Mononuclear cell (primary cell): Measurements from ENCODE around the gene MYH7. TPM values are rescaled to one million over a fixed set of nuclear protein-coding genes. Genes with fewer than 3 reads are reported as not detected.
"Not testable (repeated sequence)": the region's sequence is repeated elsewhere in the genome, so short reads cannot be mapped to it uniquely, and the experiment has no call there.

Experiments used
- H3K27me3 ChIP-seq: 2 replicates; pipeline ENCODE4 v1.6.0; 2011; ENCODE audit warnings: low read length, control low read depth; ENCODE audit not compliant: insufficient read depth
- H3K4me1 ChIP-seq: 2 replicates; pipeline ENCODE4 v1.5.1; 2011; ENCODE audit warnings: mild to moderate bottlenecking, low read length, control low read depth; ENCODE audit not compliant: insufficient read depth
- H3K4me3 ChIP-seq: 2 replicates; pipeline ENCODE4 v1.5.1; 2011; ENCODE audit warnings: mild to moderate bottlenecking, low read length, moderate library complexity
- H3K9me3 ChIP-seq: 2 replicates; pipeline ENCODE4 v1.5.1; 2011; ENCODE audit warnings: low read depth, mild to moderate bottlenecking, control low read depth, low read length
- total RNA-seq: library from RNA; depleted of rRNA; stranded (reverse); fragments of >200 nt; gene quantifications from one replicate; pipeline ENCODE4 v1.2.3, GENCODE V29; 2012

MYH7 gene
- total RNA-seq, 1 donor: not detected

DNA sequence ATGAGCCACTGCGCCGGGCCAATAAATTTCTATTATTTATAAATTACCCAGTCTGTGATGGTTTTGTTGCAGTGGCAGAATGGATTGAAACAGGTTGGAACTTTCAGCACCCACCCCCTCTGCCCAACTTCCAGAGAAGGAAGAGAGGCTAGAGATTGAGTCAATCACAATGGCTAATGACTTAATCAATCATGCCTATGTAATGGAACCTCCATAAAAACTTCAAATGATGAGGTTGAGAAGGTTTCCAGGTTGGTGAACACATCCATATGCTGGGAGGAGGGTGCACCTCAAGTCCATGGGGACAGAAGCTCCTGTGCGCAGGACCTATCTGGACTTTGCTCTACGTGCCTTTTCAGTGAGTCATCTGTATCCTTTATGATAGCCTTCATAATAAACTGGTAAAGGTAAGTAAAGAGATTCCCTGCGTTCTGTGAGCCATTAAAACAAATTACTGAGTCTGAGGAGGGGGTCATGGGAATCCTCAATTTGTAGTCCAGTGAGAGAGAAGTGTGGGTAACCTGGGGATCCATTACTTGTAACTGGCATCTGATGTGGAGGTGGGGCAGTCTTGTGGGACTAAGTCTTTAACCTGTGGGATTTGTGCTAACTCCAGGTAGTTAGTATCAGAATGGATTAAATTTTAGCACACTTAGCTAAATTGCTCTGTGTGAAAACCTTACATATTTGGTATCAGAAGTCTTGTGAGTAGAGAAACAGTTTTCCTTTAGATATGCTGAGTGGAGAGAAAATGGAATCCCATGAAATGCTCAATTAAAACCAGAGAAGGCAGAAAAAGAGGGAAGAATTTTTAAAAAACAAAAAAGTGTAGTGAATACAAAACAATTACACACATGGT lies 22.4 kb upstream of the MYH7 start:
- H3K9me3 ChIP-seq: no peaks in the 10 kb centered on the region
- no peak overlapping the region for H3K4me3 ChIP-seq
- no peaks in the 10 kb centered on the region for H3K4me1 ChIP-seq
- H3K27me3 ChIP-seq: peaks cover 25% of the 10 kb centered on the region

DNA sequence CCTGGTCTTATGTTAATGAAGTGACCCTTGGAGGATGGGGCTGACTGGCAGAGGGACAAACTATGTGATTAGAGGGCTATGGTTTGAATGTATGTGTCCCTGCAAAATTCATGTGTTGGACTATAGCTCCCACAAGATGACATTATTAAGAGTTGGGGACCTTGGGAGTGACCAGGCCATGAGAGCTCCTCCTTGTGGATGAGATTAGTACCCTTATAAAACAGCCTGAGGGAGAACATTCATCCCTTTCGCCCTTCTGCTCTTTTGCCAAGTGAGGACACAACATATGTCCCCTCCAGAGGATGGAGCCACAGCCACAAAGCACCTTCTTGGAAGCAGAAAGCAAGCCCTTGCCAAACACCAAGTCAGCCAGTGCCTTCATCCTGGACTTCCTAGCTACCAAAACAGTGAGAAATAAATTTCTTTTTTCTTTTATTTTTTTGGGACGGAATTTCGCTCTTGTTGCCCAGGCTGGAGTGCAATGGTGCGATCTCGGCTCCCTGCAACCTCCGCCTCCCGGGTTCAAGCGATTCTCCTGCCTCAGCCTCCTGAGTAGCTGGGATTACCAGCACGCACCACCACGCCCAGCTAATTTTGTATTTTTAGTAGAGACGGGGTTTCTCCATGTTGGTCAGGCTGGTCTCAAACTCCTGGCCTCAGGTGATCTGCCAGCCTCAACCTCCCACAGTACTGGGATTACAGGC lies 21.6 kb upstream of the MYH7 start:
- H3K4me1 ChIP-seq, H3K9me3 ChIP-seq, H3K4me3 ChIP-seq: not testable (repeated sequence)
- H3K27me3 ChIP-seq: peaks cover 30% of the 10 kb centered on the region

DNA sequence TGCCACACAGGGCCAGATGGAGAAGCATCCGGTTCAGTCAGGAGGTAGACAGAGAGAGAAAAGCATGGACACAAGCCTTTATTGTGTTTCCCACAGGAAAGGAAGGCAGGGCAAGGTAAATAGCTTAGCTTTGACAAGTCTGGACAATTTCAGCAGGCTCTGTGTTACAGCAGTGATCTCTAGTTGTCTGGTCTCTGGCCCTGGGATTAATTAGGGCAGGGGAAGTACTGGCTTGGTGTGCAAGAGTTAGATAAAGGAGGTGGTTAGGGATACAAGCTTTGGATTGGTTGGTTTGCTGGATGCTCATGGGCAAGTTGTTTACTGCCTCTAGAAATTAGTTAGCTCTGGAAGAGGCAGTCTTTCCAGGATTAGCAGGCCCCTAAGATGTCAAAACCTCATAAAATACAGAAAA lies 19.0 kb upstream of the MYH7 start:
- no peaks in the 10 kb centered on the region for H3K4me1 ChIP-seq
- H3K9me3 ChIP-seq: no peaks in the 10 kb centered on the region
- peaks cover 43% of the 10 kb centered on the region for H3K27me3 ChIP-seq
- H3K4me3 ChIP-seq: no peak overlapping the region

DNA sequence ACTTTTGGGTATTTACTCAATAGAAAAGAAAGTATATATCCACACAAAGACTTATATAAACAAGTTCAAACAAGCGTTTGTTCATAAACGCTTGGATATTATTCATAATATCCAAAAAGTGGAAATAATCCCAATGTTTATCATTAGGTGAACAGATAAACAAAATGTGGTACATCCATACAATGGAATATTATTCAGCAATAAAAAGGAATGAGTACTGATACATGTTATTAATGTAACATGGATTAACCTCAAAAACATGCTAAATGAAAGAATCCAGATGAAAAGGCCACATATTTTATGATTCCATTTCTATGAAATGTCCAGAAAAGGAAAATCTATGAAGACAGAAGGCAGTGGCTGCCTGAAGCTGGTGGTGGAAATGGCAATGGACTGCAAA lies 16.8 kb upstream of the MYH7 start:
- Histone ChIP-seq H3K4me1 (no peaks in the 10 kb centered on the region), H3K9me3 (no peaks in the 10 kb centered on the region), H3K4me3 (no peak overlapping the region), H3K27me3 (peaks cover 35% of the 10 kb centered on the region)

DNA sequence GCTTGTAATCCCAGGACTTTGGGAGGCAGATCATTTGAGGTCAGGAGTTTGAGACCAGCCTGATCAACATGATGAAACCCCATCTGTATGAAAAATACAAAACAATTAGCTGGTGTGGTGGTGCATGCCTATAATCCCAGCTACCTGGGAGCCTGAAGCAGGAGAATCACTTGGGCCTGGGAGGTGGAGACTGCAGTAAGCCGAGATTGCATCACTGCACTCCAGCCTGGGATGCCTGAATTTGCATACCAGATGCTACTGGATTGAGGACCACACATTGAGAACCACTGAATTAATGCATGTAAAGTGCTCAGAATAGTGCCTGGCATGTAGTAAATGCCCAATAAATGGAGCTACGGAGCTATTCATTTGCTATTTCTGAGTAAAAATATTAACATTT lies 14.9 kb upstream of the MYH7 start:
- H3K4me3 ChIP-seq: no peak overlapping the region
- H3K4me1 ChIP-seq: no peaks in the 10 kb centered on the region
- no peaks in the 10 kb centered on the region for H3K9me3 ChIP-seq
- H3K27me3 ChIP-seq: peaks cover 35% of the 10 kb centered on the region

DNA sequence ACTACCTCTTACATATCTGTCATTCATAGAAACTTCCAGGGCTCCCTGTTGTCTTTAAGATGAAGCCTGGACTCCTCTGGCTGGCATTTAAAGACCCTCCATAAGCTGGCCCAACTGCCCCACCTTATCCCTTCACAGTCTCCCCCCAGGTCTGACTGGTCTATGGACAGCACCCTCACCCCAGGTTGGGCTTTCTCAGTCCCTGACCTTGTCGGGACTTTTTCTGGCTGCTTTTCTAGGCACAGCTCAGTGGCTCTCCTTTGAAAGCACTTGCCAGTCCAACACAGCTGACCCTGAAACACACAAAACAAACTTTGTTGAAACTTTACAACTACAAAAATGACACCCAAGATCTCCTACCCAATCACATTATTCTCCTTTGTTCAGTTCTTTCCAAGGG lies 13.9 kb upstream of the MYH7 start:
- Histone ChIP-seq H3K9me3 (no peaks in the 10 kb centered on the region), H3K4me1 (no peaks in the 10 kb centered on the region), H3K4me3 (no peak overlapping the region), H3K27me3 (peaks cover 29% of the 10 kb centered on the region)

DNA sequence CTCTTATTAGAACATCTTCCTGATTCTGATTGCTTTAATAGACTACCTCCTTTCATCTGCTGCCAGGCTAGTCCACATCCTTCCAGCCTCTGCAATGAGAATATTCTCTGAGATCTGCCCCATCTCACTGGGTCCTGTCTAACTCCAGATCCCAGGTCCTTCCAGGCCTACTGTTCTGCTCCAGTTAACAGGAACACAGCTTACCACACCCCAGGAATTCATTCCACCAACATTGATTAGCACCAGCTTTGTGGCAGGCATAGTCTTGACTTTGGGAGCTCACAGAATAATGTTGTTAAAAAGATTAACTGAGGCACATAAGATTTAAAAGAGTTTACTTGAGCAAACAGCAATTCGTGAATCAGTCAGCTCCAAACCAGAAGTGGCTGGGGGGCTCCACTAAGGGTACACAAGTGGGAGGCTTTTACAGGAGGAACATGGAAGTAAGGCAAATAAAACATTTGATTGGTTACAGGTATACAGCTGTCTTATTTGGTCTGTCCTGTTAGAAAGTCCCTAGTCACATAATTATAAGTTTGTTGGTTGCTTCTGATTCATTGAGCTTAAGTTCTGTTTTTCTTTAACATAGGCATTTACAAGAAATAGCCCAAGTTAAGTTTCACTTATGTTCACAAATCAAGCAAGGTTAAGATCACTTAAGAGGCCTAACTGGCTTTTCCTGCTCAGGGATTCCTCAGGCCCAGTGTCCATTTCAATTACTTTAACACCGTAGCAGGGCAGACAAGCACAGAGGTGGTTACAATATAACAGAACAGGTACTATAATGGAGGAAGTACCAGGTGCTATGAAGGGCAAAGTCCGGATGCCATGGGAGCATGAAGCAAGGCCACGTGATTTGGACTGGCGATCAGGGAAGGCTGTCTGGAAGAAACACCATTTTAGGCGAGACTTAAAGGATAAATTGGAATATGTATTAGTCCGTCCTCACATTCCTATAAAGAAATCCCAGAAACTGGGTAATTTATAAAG lies 12.2 kb upstream of the MYH7 start:
- Histone ChIP-seq H3K4me3 (no peak overlapping the region), H3K9me3 (no peaks in the 10 kb centered on the region), H3K4me1 (no peaks in the 10 kb centered on the region), H3K27me3 (peaks cover 18% of the 10 kb centered on the region)

DNA sequence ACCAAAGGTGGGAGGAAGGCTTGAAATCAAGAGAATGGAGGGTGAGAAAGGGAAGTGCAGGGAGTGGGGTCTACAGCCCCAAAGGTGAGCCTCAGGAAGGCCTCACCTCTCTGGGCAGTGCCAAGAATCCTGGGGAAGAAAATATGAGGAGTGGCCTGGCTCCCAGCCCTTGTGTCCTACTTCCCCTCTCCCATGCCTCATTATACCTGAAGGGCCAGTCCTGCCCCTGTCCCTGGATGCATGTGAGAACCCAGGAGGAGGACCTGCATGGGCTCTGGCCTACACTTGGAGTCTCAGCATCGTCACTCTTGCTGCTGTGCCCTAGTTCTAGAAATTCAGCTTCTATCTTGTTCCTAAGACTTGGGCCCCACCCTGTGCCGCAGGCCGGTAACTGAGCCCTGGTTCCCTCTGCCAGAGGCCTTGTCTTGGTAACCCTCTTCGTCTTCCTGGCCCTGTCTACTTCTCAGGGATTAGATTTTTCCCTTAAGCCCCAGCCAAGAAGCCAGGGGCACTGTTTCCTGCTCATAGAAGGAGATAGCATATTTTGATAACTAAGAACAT lies 10.9 kb upstream of the MYH7 start:
- H3K4me3 ChIP-seq: no peak overlapping the region
- no peaks in the 10 kb centered on the region for H3K4me1 ChIP-seq
- peaks cover 9% of the 10 kb centered on the region for H3K27me3 ChIP-seq
- H3K9me3 ChIP-seq: no peaks in the 10 kb centered on the region

DNA sequence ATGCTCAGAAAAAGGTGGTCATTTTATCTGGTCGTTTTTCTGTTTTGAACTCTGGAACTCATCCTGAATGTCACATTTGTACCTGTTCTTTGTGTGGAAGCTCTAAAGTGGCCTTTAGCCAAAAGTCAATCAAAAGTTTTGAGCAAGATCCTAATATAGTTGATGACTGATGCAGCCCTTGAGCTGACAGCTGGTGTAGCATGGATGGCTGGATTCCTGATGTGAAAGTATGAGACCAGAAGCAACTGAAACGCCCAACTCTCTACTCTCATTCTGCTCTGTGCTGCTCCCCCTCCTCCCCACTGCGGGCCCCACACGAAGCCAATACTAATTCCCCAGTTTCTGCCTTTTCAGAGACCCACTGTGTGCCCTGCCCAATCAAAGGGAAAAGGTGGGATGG lies 10.3 kb upstream of the MYH7 start:
- H3K27me3 ChIP-seq: peaks cover 6% of the 10 kb centered on the region
- no peak overlapping the region for H3K4me3 ChIP-seq
- H3K4me1 ChIP-seq: no peaks in the 10 kb centered on the region
- H3K9me3 ChIP-seq: no peaks in the 10 kb centered on the region

DNA sequence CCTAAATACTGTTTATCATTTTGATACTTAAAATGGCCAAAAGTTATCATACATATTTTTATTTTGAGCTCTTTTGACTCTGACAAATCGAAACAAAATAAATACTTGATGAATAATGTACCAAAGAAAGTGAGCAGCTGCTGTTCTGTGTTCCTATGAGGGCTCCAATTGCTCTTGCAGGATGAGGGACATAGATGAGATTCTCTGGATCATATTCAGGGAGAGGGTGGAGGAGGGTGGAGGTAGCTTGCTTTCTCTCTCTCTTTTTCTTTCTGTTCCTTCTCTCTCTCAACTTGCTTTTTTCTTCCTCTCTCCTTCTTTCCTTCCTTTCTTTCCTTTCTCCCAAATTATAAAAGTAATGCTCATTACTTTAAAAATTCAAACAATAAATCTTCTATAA lies 8.9 kb upstream of the MYH7 start:
- Histone ChIP-seq H3K4me1 (no peaks in the 10 kb centered on the region), H3K27me3 (no peaks in the 10 kb centered on the region), H3K9me3 (no peaks in the 10 kb centered on the region), H3K4me3 (no peak overlapping the region)

DNA sequence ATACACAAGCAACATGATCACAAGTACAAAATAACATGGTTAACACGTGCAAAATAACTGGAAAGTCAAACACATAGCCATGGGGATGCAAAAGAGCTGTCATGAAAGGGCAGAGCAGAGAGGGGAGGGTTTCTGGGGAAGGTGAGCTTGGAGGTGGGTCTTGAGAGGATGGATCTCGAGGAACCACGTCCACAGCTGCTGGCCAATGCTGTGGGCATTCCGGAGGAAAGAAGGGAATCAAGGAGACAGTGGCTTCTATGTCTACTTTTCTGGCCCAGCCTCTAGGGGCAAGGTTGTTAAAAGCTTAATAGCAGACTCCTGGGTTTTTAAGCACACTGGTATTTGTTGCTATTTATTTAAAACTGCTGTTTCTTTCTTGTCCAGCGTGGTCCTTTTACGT lies 8.4 kb upstream of the MYH7 start:
- H3K9me3 ChIP-seq: no peaks in the 10 kb centered on the region
- H3K27me3 ChIP-seq: no peaks in the 10 kb centered on the region
- no peaks in the 10 kb centered on the region for H3K4me1 ChIP-seq
- H3K4me3 ChIP-seq: no peak overlapping the region

DNA sequence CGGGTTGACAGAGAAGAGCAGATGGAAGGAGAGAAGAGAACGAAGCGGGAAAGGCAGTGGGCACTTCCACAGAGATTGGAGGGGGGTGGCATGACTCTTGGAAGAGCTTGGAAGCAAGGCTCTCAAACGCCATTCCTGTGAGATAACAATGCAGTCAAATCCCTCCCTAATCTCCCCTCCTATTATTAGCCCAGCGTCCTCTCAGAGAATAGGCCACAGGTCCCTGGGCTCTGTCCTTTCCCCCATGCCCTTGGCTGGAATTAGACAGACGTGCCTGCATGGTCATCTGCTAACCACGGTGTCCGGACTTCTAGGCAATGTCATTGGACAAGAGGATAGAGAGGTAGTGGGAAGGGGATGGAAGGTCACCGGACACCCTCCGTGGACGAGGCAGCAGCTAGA lies 8.0 kb upstream of the MYH7 start:
- Histone ChIP-seq H3K9me3 (no peaks in the 10 kb centered on the region), H3K27me3 (no peaks in the 10 kb centered on the region), H3K4me3 (no peak overlapping the region), H3K4me1 (no peaks in the 10 kb centered on the region)

DNA sequence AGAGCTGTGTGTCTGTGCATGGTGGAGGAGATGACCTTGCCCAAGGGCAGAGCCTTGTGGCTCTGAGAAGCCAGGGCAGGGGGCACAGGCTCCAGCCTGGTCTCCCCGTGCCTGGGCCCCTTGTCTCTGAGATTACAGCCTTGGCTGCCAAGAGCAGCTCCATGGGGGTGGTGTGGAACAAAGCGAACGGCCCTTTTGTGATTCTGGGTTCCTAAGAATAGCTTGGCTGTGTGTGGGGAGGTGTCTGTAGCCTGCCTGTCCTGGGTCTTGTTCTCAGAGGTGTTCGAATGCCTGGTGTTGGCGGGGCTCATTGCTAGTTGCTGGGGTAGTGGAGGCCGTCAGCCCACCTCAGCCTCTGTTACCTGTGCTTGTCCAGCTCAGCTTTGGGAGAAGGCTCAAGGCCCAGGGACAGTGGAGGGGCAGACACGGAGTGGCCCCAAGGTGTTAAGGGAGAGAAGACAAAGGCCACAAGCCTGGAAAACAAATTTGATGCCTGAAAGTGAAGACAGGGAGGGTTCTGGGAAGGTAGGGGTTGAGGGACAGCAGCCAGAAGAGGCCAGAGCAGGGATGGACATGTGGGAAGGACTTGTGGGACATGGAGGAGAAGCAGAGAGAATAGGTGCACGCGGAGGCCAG lies 7.4 kb upstream of the MYH7 start:
- Histone ChIP-seq H3K27me3 (no peaks in the 10 kb centered on the region), H3K9me3 (no peaks in the 10 kb centered on the region), H3K4me1 (no peaks in the 10 kb centered on the region), H3K4me3 (no peak overlapping the region)

DNA sequence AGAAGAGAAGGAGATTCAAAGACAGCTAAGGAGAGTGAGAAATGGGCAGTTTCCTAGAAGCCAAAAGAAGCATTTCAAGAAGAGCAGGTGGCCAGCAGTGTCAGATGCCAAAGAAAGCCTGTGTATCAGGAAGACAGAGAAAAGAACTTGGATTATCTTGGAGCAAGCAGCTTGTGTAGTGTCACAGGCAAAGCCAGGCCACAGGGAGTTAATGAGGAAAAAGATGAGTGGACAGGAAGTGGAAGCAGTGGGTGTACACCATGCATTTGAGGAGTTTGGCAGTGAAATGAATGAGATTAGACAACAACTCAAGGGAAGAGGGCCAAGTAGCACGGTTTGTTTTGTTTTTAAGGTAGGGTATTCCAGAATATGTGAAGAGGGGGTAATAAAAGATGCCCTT lies 5.6 kb upstream of the MYH7 start:
- Histone ChIP-seq H3K4me1 (no peaks in the 10 kb centered on the region), H3K27me3 (no peaks in the 10 kb centered on the region), H3K9me3 (no peaks in the 10 kb centered on the region), H3K4me3 (no peak overlapping the region)
